SH-SY5Y (cell line): ENCODE results near the gene USP20.

Experiments used
- GATA2 ChIP-seq: IDR thresholded peaks from 2 replicates; pipeline ENCODE4 v1.6.1; 2011; ENCODE audit warnings: mild to moderate bottlenecking, low read depth, low read length
- GATA3 ChIP-seq: IDR thresholded peaks from 2 replicates; pipeline ENCODE4 v1.6.1; 2011; ENCODE audit warnings: low read depth, mild to moderate bottlenecking, low read length, moderate library complexity

The USP20 gene

DNA sequence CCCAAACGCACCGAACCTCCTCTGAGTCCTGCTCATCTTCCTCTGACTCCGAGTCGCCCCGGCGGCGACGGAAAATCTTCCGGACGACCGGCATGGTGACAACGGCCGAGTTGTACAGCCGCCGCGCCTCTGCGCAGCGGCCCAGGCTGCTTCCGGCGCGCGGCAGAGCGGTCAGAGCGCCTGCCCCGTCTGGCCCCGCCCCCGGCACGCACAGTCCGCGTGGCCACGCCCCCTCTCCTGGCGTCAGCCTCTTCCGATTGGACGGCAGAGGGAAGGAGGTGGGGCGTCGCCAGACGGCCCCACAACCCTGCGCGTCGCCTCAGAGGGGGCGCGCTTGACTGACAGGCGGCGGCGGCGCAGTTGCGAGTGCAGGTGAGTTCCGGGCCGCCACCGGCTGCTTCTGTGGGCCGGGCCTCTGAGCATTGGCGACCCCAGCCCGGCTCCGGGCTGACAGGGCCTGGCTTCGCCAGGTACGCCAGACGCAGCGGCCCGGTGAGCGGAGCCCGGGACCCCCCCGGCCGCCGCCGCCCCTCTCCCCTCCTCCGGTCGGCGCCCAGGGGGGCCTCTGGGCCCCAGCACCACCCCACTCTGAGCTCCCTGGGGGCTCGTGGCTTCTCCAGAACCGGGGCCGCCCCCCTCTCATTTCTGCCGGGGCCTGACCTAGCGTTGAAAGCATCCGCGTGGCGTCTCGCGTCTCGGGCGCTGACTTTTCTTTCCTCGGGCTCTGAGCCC lies at the start of gene USP20, which contains the start of gene C9orf78:
TSS of gene USP20 (plus strand) at position 331 of the 732 bp plus-strand sequence. CDS start 17,098 bp downstream, outside the sequence.
TSS of gene C9orf78 (minus strand) at position 148 of the 732 bp plus-strand sequence. CDS start at position 94, 54 bp downstream.
- no peak for TF ChIP-seq GATA2
- TF ChIP-seq GATA3, result no peak

- TF ChIP-seq GATA2 (no peak), GATA3 (no peak)
Observed at GRCh38 chr9:129785866-129786265, 49.4 kb upstream of the USP20 start.

DNA sequence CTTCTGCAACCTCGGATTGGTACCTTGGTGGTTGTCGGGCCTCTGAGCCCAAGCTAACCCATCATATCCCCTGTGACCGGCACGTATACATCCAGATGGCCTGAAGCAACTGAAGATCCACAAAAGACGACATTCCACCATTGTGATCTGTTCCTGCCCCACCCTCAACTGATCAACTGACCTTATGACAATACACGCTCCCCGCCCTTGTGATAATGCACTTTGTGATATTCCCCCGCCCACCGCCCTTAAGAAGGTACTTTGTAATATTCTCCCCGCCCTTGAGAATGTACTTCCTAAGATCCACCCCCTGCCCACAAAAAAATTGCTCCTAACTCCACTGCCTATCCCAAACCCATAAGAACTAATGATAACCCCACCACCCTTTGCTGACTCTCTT lies 48.8 kb upstream of the USP20 start:
- TF ChIP-seq GATA2, result no peak
- TF ChIP-seq GATA3, result no peak

- TF ChIP-seq GATA2 (no peak), GATA3 (no peak)
Observed at GRCh38 chr9:129794549-129794948, 40.7 kb upstream of the USP20 start.

DNA sequence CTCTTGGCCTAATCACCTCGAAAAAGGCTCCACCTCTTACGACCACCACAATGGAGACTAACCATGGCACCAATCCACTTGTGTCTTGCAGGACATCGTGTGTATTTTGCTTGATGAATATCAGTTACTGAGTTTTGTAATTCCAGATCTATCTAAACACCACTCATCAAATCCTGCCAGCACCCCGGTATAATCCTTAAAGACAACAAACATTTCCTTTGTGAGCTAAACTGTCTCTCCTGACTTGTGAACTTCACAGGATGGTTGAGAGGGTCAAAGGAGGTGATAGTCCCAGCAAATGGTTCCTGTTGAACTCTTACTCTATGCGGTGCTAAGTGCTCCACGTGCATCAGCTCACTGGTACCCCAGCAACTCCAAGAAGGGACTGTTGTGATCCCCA lies 36.3 kb upstream of the USP20 start:
- TF ChIP-seq GATA2, result no peak
- no peak for TF ChIP-seq GATA3

- TF ChIP-seq GATA3, result no peak
- TF ChIP-seq GATA2, result no peak
Observed at GRCh38 chr9:129801504-129801903, 33.8 kb upstream of the USP20 start.

- TF ChIP-seq GATA2 (no peak), GATA3 (no peak)
Observed at GRCh38 chr9:129802833-129803675, 32.2 kb upstream of the USP20 start, which contains the start of gene TOR1B. Gene TOR1B (plus strand): TSS chr9:129803184. CDS start chr9:129803213, 29 bp downstream.

DNA sequence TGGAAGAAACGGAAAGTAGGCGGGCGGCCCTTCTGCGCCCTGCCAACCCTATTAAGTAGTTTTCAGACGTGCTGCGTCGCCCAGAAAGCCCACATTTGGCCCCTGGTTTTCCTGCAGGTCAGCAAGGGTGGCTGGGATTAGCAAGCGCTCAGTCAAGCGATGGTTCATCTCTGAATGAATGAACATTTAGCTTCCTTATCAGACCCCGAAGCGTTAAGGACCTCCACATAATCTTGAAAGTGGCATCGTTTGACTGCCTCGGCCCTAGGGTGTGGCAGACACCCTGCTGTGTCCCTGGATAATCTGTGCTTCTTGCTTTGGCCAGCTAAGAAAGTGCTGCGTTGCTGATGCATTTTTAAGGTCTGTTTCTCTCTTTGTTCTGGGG lies 31.6 kb upstream of the USP20 start:
- TF ChIP-seq GATA3 (no peak), GATA2 (no peak)

DNA sequence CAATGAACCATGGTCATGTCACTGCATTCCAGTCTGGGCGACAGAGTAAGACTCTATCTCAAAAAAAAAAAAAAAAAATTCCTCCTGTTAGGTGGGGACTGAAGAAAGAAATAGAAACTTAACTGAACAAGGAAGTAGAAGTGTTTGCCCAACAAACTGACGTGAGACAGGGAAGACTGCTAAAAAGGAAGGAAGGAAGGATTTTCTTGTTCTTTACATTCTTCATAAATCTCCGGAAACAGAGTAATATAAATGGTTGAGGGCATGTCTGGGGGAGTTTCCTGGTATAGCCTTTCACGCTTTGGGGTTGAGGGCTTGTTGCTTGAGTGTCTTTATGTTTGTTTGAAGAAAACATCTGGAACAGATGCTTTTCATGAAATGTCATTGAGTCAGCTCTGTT lies 29.2 kb upstream of the USP20 start:
- TF ChIP-seq GATA2, result no peak
- TF ChIP-seq GATA3, result no peak

GRCh38 chr9:129809346-129809745 lies 25.9 kb upstream of the USP20 start:
- TF ChIP-seq GATA2, result no peak
- no peak for TF ChIP-seq GATA3

DNA sequence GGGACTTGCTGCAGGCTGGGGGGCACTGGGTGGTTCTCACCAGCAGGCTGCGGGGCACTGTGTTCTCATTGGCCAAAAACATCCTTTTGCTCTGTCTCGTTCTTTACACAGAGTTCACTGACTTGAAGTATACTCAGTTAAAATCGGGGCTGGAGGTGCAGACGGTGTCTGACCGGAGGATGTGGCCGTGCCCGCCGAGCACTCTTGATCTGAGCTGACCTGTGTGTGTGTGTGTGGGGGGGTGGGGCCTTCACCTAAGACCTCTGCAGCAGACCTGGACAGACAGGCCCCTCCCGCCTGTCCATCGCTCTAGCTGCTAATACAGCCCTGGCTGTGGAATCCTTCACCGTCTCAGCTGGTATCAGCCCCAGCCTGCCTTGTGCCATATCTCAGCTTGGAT lies 25.1 kb upstream of the USP20 start:
- TF ChIP-seq GATA3, result no peak
- no peak for TF ChIP-seq GATA2

DNA sequence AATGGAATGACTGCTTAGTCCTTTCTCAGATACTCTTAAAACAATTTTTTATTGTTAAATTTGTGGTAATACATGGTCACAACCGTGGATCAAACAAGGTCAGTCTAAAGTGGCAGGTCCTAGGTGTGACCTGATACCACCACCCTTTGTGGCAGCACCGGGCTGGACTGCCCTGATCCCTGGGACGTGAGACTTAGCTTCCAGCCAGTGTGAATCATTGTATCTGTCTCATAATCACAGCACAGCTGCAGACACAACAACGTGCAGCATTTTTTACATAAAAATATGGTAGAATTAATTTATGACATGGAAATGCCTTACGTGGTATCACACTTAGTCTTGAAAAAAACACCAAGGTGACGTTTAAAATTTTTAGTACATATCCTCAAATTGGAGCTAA lies 24.5 kb upstream of the USP20 start:
- TF ChIP-seq GATA2 (no peak), GATA3 (no peak)

DNA sequence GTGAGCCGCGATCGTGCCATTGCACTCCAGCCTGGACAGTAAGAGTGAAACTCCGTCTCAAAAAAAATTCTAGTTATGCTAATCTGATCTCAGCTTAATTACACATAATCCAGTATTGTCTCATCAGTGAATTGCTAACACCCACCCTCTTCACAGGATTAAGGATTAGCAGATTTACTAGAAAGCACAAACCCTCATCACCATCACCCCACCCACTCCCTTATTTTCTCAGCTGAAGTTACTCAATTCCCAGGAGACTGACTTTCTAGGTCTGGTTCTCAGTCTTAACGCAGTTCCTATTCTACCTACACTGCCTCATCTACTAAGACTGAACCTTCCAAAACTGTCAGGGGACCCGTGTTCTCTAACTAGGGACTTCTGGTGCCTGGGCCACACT lies 23.3 kb upstream of the USP20 start:
- no peak for TF ChIP-seq GATA2
- TF ChIP-seq GATA3, result no peak

DNA sequence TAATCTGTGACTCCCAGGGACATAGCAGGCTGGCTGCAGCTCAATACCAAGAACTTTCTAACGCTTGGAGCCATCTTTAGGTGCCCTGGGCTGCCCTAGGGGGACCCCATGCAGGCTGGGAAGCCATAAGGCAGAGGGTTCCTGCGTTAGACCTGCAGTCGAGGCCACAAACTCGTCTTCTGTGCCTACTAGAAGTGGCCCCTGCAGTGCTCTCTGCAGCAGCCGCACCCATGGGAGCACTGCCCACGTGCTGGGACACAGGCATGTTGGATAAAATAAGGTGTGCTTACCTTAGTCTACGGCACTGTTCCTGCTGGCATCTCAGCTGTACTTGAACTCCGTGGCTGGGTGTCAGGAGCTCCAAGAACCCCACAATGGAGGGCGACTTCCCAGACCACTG lies 22.9 kb upstream of the USP20 start:
- no peak for TF ChIP-seq GATA3
- TF ChIP-seq GATA2, result no peak

- no peak for TF ChIP-seq GATA2
- no peak for TF ChIP-seq GATA3
Observed at GRCh38 chr9:129813661-129814060, 21.6 kb upstream of the USP20 start.
